Skeletal muscle tissue (tissue), 4 donors: ENCODE results near the gene TM4SF18. TPM values are rescaled to one million over a fixed set of nuclear protein-coding genes. Genes with fewer than 3 reads are reported as not detected.

Experiments
- H3K27ac ChIP-seq: one replicate; pipeline ENCODE4 v1.7.0; 2013; ENCODE audit warnings: mild to moderate bottlenecking, low read depth, low read length, inconsistent platforms
- H3K27me3 ChIP-seq, 3 donors: one replicate each; pipeline ENCODE4 v1.7.0; 2013; ENCODE audit warnings: low read length in 3 of 3; ENCODE audit not compliant: control insufficient read depth in 3 of 3, insufficient read depth in 3 of 3
- H3K36me3 ChIP-seq, 3 donors: one replicate each; pipeline ENCODE4 v1.7.0; 2013; ENCODE audit warnings: low read length in 3 of 3; ENCODE audit not compliant: control insufficient read depth in 3 of 3, insufficient read depth in 3 of 3
- H3K4me1 ChIP-seq, 3 donors: one replicate each; pipeline ENCODE4 v1.7.0; 2013; ENCODE audit warnings: low read length in 3 of 3, mild to moderate bottlenecking in 3 of 3; ENCODE audit not compliant: control insufficient read depth in 3 of 3, insufficient read depth in 3 of 3
- H3K4me3 ChIP-seq, 3 donors: one replicate each; pipeline ENCODE4 v1.7.0; 2013; ENCODE audit warnings: low read length in 3 of 3
- H3K9ac ChIP-seq, 3 donors: one replicate each; pipeline ENCODE4 v1.7.0; 2013; ENCODE audit warnings: low read length in 3 of 3, mild to moderate bottlenecking in 3 of 3, moderate library complexity in 2 of 3, low read depth in 1 of 3
- H3K9me3 ChIP-seq, 3 donors: one replicate each; pipeline ENCODE4 v1.7.0; 2013; ENCODE audit warnings: low read length in 3 of 3; ENCODE audit not compliant: control insufficient read depth in 3 of 3
- total RNA-seq: library from RNA; depleted of rRNA; stranded (reverse); fragments of >200 nt; gene quantifications from one replicate; pipeline ENCODE4 v1.2.3, GENCODE V29; 2014
- donor health status: Osteomylitis.

The TM4SF18 gene
- total RNA-seq, 1 donor from 2014 or later: 6.3 TPM

DNA sequence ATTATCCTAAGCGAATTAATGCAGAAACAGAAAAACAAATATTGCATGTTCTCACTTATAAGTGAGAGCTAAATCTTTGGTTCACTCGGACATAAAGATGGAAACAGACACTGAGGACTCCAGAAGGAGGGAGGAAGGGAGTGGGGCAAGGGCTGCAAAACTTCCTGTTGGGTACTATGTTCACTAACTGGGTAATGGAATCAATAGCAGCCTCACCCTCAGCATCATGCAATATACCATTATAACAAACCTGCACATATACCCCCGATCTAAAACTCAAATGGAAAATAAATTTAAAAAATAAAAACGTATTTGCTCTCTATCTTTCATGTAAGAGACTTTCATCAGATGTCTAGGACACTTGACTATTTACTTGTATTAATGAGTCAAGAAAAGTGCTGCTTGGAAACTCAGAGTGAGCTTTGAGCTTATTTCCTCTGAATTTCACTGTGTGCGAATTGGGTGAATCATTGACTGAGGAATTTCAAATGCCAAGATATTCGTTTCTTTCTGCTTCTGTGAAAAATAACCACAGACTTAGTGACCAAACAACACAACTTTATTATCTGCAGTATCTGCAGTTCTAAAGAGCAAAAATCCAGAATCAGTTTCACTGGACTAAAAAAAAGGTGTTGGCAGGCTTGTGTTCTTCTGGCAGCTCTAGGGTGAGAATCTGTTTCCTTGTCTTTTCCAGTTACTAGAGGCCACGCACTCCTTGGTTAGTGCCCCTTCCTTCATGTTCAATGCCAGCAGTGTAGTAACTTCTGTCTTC, 18.4 kb downstream of the TM4SF18 start:
- H3K27me3 ChIP-seq: no peaks in the 10 kb centered on the region
- no peak overlapping the region for H3K9ac ChIP-seq
- H3K27ac ChIP-seq: no peak overlapping the region
- no peak overlapping the region for H3K4me3 ChIP-seq
- H3K36me3 ChIP-seq: no peaks in the 10 kb centered on the region
- no peaks in the 10 kb centered on the region for H3K9me3 ChIP-seq
- peaks cover 2 to 13% (median 6%) of the 10 kb centered on the region in 3 donors for H3K4me1 ChIP-seq

DNA sequence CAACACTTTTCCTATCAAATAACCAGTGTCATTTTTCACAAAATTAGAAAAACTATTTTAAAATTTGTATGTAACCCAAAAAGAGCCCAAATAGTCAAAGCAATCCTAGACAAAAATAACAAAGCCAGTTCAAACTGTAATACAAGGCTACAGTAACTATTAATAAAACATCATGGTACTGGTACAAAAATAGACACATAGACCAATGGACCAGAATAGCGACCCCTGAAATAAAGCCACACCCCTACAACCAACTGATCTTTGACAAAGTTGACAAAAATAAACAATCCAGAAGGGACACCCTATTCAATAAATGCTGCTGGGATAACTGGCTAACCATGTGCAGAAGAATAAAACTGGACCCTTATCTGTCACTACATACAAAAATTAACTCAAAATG, 19.9 kb downstream of the TM4SF18 start:
- peaks cover 2 to 13% (median 6%) of the 10 kb centered on the region in 3 donors for H3K4me1 ChIP-seq
- no peak overlapping the region for H3K4me3 ChIP-seq
- no peaks in the 10 kb centered on the region for H3K36me3 ChIP-seq
- no peaks in the 10 kb centered on the region for H3K27me3 ChIP-seq
- peak overlapping the region; percentile 50 for H3K27ac ChIP-seq
- no peaks in the 10 kb centered on the region for H3K9me3 ChIP-seq
- no peak overlapping the region for H3K9ac ChIP-seq

GRCh38 chr3:149310796-149311534, 22.5 kb downstream of the TM4SF18 start:
- Histone ChIP-seq H3K4me1 (peaks cover 2 to 13% (median 6%) of the 10 kb centered on the region in 3 donors), H3K9ac (no peak overlapping the region), H3K27ac (peak overlapping the region; percentile 23), H3K27me3 (no peaks in the 10 kb centered on the region), H3K9me3 (no peaks in the 10 kb centered on the region), H3K4me3 (no peak overlapping the region), H3K36me3 (no peaks in the 10 kb centered on the region)

DNA sequence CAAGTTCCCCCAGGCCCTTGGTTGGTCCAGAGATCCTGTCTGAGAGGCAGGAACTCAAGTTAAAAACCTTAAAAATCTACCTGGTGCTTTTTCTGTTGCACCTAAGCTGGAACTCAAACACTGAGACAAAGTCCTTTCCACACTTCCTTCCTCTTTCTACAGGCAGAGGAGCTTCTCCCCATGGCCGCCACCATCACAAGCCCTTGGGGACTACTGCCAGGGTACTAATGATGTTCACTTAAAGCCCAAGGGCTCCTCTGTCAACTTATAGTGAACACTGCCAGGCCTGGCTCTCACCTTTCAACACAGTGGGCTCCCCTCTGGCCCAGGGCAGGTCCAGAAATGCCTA, 26.0 kb downstream of the TM4SF18 start:
- Histone ChIP-seq H3K4me3 (no peak overlapping the region), H3K27me3 (no peaks in the 10 kb centered on the region), H3K4me1 (peaks cover 2 to 9% (median 6%) of the 10 kb centered on the region in 3 donors), H3K36me3 (no peaks in the 10 kb centered on the region), H3K9ac (no peak overlapping the region), H3K9me3 (no peaks in the 10 kb centered on the region), H3K27ac (no peak overlapping the region)

DNA sequence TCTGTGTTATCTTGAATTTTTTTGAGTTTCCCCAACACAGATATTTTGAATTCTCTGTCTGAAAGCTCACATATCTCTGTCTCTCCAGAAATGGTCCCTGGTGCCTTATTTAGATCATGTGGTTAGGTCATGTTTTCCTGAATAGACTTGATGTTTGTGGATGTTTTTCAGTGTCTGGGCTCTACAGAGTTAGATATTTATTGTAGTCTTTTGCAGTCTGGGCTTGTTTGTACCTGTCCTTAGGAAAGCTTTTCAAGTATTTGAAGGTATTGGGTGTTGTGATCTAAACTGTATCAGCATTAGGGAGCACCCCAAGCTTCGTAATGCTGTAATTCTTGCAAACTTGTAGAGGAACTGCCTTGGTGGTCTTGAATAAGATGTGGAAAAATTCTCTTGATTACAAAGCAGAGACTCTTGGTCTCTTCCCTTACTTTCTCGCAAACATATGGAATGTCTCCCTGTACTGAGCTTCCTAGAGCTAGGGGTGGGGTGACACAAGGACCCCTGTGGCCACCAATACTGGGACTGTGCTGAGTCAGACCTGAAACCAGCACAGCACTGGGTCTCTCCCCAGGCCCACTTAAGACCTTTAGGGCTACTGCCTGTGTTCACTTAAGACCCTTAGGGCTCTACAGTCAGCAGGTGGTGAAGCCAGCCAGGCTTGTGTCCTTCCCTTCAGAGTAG, 26.5 kb downstream of the TM4SF18 start:
- no peak overlapping the region for H3K9ac ChIP-seq
- no peak overlapping the region for H3K4me3 ChIP-seq
- H3K36me3 ChIP-seq: no peaks in the 10 kb centered on the region
- H3K4me1 ChIP-seq: peaks cover 2 to 9% (median 6%) of the 10 kb centered on the region in 3 donors
- no peak overlapping the region for H3K27ac ChIP-seq
- no peaks in the 10 kb centered on the region for H3K9me3 ChIP-seq
- no peaks in the 10 kb centered on the region for H3K27me3 ChIP-seq

- Histone ChIP-seq H3K27ac (no peak overlapping the region), H3K27me3 (no peaks in the 10 kb centered on the region), H3K36me3 (no peaks in the 10 kb centered on the region), H3K4me1 (peaks cover 3 to 4% (median 3%) of the 10 kb centered on the region in 3 donors), H3K9ac (no peak overlapping the region), H3K9me3 (no peaks in the 10 kb centered on the region), H3K4me3 (no peak overlapping the region)
Measured at GRCh38 chr3:149305376-149305775, 28.1 kb downstream of the TM4SF18 start.

- Histone ChIP-seq H3K27me3 (no peaks in the 10 kb centered on the region), H3K9me3 (no peaks in the 10 kb centered on the region), H3K4me1 (peaks cover 10 to 29% (median 11%) of the 10 kb centered on the region in 3 donors), H3K36me3 (no peaks in the 10 kb centered on the region), H3K9ac (peak overlapping the region; percentile 15 to 68 (median 54)), H3K4me3 (no peak overlapping the region), H3K27ac (peak overlapping the region; percentile 79)
Measured at GRCh38 chr3:149299938-149300801, 33.3 kb downstream of the TM4SF18 start.

DNA sequence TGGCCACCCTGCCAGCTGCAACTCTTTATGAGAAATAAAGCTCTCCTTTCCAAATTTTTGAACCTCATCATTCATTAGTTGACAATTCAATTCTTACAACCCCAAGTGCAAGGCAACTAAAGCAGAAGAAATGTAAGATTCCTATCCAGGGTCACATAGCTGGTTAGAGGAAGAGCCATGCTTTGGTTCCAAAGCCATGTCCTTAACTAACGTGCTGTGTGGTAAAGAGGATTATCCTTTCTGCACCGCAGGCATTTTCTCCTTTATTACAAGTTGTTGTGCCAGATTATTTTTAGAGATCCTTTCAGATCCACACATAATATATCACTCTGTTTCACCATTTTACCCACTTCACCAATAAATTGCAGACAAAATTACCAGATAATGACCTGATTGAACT, 36.5 kb downstream of the TM4SF18 start:
- H3K9ac ChIP-seq: no peak overlapping the region
- no peak overlapping the region for H3K4me3 ChIP-seq
- no peak overlapping the region for H3K27ac ChIP-seq
- H3K4me1 ChIP-seq: peaks cover 10 to 29% (median 11%) of the 10 kb centered on the region in 3 donors
- H3K9me3 ChIP-seq: no peaks in the 10 kb centered on the region
- no peaks in the 10 kb centered on the region for H3K36me3 ChIP-seq
- no peaks in the 10 kb centered on the region for H3K27me3 ChIP-seq

DNA sequence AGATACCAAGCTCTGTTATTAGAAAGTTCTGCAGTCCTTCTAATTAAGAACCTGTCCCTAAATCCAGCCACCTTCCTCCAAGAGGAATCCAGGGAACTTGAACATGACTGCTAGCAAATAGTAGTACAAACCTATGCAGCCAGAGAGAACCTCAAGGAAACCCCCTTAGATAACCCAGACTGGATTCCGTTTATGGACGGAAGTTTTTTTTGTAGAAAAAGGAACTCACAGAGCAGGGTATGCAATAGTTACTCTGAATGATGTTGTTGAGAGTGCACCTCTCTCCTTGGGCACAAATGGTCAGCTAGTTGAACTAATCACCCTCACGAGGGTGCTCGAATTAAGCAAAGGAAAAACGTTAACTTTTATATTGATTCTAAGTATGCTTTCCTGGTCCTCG, 40.8 kb downstream of the TM4SF18 start:
- Histone ChIP-seq H3K27me3 (no peaks in the 10 kb centered on the region), H3K9me3 (no peaks in the 10 kb centered on the region), H3K9ac (no peak overlapping the region), H3K27ac (no peak overlapping the region), H3K4me1 (peaks cover 0 to 10% (median 3%) of the 10 kb centered on the region in 3 donors), H3K36me3 (no peaks in the 10 kb centered on the region), H3K4me3 (no peak overlapping the region)
